Right lobe of liver (tissue), 6 donors: ENCODE results near the gene PRDM16. TPM values are rescaled to one million over a fixed set of nuclear protein-coding genes. Genes with fewer than 3 reads are reported as not detected.

Source experiments
- ATAC-seq, 4 donors: fragments of 200-7000 bp; cut with Tn5 transposase; one replicate each; pipeline ENCODE4 v1.9.1; 2020; ENCODE audit warnings: mild to moderate bottlenecking in 4 of 4, moderate library complexity in 4 of 4
- DNase-seq, 3 donors: peaks; one replicate each; pipeline ENCODE4 v3.0.0-alpha.2; 2020
- H3K27ac ChIP-seq, 3 donors: fragments of 200-600 bp; one replicate each; pipeline ENCODE4 v1.8.0; 2022
- H3K27me3 ChIP-seq, 2 donors: fragments of 200-600 bp; one replicate each; pipeline ENCODE4 v1.8.0; 2022
- H3K36me3 ChIP-seq, 4 donors: fragments of 200-600 bp; sonication (generic) in 1 of 4; one replicate each; pipeline versions ENCODE4 v1.5.1 to v1.8.0; 2017 to 2022; ENCODE audit warnings: control low read depth in 1 of 4
- H3K4me1 ChIP-seq, 4 donors: fragments of 200-600 bp; sonication (generic) in 1 of 4; one replicate each; pipeline versions ENCODE4 v1.5.1 to v1.8.0; 2017 to 2022; ENCODE audit warnings: control low read depth in 1 of 4
- H3K4me3 ChIP-seq, 3 donors: fragments of 200-600 bp; one replicate each; pipeline ENCODE4 v1.8.0; 2022
- H3K9me3 ChIP-seq, 4 donors: fragments of 200-600 bp; sonication (generic) in 1 of 4; one replicate each; pipeline versions ENCODE4 v1.5.1 to v1.8.0; 2017 to 2022; ENCODE audit warnings: control low read depth in 1 of 4
- CTCF ChIP-seq, 4 donors: fragments of 200-600 bp in 3 of 4; fragments of 450-650 bp in 1 of 4; IDR thresholded peaks; one replicate each; pipeline versions ENCODE4 v1.5.1 to v1.8.0; 2016 to 2022; ENCODE audit warnings: antibody characterized with exemption in 4 of 4, mild to moderate bottlenecking in 2 of 4
- POLR2A ChIP-seq: fragments of 450-650 bp; IDR thresholded peaks from one replicate; pipeline ENCODE4 v1.6.1; 2017; ENCODE audit warnings: antibody characterized with exemption, mild to moderate bottlenecking
- WGBS: methylation state at CpG from one replicate; pipeline ENCODE4 v1.1.6; 2018; ENCODE audit warnings: low coverage, low lambda C conversion rate; ENCODE audit not compliant: insufficient coverage; ENCODE audit errors: missing lambda C conversion rate; 5-methylcytosine and 5-hydroxymethylcytosine counted together
- intact Hi-C, 2 donors: fragments of 100-400 bp; cut with DNase I; formaldehyde crosslinking; loops; one replicate each; pipeline versions ENCODE4 v1.11.2 to v1.14.1; 2022
- total RNA-seq, 6 experiments: library from RNA; depleted of rRNA in 2 of 6; stranded (reverse); fragments of >200 nt in 2 of 6; fragmentation: NEBNext Ultra II Directional in 3 of 6; extraction: Animal tissue kit (Norgen Biotek cat#: 25700) in 3 of 6; gene quantifications; one replicate each; pipeline versions ENCODE4 v1.1.0 to v1.2.4, GENCODE V29; 2016 to 2023
- donor health status: DM: no; HTN: yes; CAD: no.
- donor health status: DM: no; HTN: no; CAD: no.
- donor health status: DM: no; HTN: no; CAD: no.
- donor health status: DM: no; HTN: yes; CAD: no.
- donor health status: DM: no; HTN: yes; CAD: no.

The PRDM16 gene
- total RNA-seq, 6 experiments from 2014 or later: 0.06 to 0.75 (median 0.28) TPM

DNA sequence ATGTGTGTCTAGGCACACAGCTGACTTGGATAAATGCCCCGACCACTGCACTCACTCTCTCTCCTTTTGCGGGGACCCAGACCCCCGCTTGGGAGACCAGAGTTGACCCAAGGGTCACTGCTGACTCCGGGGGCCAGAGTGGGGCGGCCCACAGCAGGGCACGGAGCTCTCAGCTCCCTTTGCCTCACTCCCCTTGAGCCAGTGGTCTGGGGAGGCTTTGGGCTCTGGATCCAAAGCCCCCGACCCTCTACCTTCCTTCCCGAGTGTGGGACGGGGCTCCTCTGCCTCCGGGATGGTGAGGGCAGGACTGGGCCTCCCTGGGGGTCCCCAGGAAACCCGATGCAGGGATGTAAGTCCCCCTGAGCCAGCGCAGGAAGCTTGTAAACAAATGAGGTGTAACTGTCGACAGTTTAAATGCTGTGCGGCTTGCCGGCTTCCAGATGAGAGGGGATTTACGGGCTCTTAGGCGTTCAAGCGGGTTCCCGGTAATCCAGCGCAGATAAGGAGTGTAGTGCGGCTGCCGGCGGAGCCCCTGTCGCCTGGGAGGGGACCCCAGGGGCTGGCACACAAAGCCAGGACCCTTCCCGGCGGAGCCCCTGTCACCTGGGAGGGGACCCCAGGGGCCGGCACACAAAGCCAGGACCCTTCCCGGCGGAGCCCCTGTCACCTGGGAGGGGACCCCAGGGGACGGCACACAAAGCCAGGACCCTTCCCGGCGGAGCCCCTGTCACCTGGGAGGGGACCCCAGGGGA is 40.3 kb upstream of the PRDM16 start:
- no peak overlapping the region for H3K27ac ChIP-seq
- ATAC-seq: no peak
- 23% methylated on average over 5 of the region's 32 CpGs for WGBS
- no peak for TF ChIP-seq POLR2A
- no peak for TF ChIP-seq CTCF (IDR thresholded peaks at IDR 0.05)
- no peaks in the 10 kb centered on the region for H3K9me3 ChIP-seq
- intact Hi-C loops: no loop called here
- no peaks in the 10 kb centered on the region for H3K4me1 ChIP-seq
- H3K36me3 ChIP-seq: no peaks in the 10 kb centered on the region
- no peak overlapping the region for H3K4me3 ChIP-seq
- peak in 2 of 3 donors; percentile 38 to 44 for DNase-seq
- H3K27me3 ChIP-seq: no peaks in the 10 kb centered on the region

DNA sequence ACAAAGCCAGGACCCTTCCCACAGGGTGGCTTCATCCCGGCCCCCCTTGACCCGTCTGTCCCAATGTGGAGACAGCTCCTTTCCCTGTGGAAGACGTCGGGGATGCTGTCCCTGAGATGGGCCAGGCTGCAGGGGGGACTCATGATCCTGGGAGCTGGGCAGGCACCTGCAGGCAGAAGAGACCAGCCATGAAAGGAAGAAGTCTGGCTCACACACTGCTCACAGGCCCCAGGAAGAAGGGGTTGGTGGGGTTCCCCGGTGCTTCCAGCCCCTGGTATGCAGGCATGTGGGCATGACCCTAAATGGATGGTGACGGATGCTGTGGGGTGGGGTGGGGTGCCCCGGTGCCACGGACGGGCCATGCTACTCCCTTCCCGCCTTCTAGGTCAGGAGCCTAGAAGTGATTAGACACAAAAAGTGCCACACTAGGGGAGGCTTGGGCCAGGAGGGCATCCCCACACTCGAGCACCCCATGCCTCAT is 39.5 kb upstream of the PRDM16 start:
- no peaks in the 10 kb centered on the region for H3K9me3 ChIP-seq
- H3K4me3 ChIP-seq: no peak overlapping the region
- DNase-seq (peak in 1 of 3 donors; percentile 23), ATAC-seq (no peak)
- no peaks in the 10 kb centered on the region for H3K36me3 ChIP-seq
- WGBS: 50% methylated on average over 2 of the region's 11 CpGs
- no peak overlapping the region for H3K27ac ChIP-seq
- no peak for TF ChIP-seq CTCF (IDR thresholded peaks at IDR 0.05)
- TF ChIP-seq POLR2A: no peak
- H3K27me3 ChIP-seq: no peaks in the 10 kb centered on the region
- intact Hi-C loops: no loop called here
- no peaks in the 10 kb centered on the region for H3K4me1 ChIP-seq

DNA sequence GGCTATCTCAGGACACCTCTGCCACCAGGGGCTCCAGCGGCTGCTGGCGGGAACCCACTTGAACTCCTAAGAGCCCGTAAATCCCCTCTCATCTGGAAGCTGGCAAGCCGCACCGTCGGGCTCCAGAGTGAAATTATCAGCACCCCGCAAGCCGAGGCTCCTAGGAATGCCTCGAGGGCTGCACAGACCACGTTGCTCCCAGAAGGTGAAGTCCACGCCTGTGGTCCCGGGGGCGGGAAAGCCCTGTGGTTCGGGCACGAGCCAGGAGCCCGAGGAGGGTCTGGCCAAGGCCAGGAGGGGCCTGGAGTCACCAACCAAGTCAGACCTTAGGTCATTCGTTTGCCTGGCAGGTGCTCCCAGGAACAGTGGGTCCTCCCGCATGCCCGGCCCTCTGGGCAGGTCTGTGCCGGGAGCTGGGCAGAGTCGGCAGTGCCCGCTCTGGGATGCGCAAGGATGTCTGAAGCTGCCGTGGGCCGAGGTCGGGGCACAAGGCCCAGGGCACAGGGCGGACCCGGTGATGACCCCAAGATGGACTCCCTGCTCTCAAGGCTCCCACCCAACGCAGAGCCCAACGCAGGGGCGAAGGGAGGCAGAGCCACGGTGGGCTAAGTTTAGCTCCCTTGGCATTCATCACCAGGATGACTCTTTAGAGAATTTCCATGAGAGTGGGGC is 38.9 kb upstream of the PRDM16 start:
- Histone ChIP-seq H3K4me3 (no peak overlapping the region), H3K9me3 (no peaks in the 10 kb centered on the region), H3K36me3 (no peaks in the 10 kb centered on the region), H3K4me1 (no peaks in the 10 kb centered on the region), H3K27ac (no peak overlapping the region), H3K27me3 (no peaks in the 10 kb centered on the region)
- TF ChIP-seq POLR2A: no peak
- intact Hi-C loops: no loop called here
- 60% methylated on average over 1 of the region's 32 CpGs for WGBS
- DNase-seq (peak in 2 of 3 donors; percentile 39 to 48), ATAC-seq (no peak)

DNA sequence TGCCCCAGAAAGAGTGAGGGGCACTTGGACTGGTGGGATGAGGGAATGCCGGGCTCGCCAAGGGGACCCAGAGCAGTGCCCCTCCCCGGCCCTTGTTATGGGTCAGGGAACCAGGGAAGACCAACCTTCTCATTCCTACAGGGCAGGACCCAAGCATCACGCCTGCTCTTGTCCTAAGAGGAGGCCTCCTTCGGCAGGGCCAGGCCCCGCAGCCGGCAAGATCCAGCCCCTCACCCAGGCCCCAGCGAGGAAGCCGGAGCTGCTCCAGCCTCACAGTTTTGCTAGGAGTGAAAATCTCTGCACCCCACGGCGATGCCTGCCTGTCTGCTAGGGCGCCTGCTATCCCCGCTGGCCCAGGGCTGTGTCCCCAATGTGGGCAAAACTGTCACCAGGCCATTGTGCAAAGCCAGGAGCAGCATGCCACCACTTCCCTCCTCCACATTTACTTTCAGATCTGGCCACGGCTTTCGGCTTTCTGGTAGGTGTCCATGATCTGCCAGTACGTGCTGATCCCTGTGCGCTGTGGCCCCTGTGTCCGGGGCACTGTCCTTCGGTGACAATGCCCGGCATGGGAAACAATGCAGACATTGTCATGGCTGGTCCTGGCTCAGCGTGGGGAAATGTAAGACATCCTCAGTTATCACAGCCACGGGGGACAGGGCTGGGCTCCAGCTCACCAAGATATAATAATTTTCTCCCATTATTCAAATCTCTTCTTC is 38.2 kb upstream of the PRDM16 start:
- DNase-seq: peak in 1 of 3 donors; percentile 31

More for the DNA sequence above, 38.2 kb upstream of the PRDM16 start:
- H3K9me3 ChIP-seq: no peaks in the 10 kb centered on the region
- no peaks in the 10 kb centered on the region for H3K36me3 ChIP-seq
- intact Hi-C loops: no loop called here
- WGBS: 56% methylated on average over 11 of the region's 22 CpGs
- no peaks in the 10 kb centered on the region for H3K27me3 ChIP-seq
- ATAC-seq: no peak
- TF ChIP-seq CTCF (IDR thresholded peaks at IDR 0.05) (no peak), POLR2A (no peak)
- H3K27ac ChIP-seq: no peak overlapping the region
- H3K4me3 ChIP-seq: no peak overlapping the region
- no peaks in the 10 kb centered on the region for H3K4me1 ChIP-seq
